HepG2 (cell line): ENCODE results near the gene PSMB3. TPM values are rescaled to one million over a fixed set of nuclear protein-coding genes. Genes with fewer than 3 reads are reported as not detected.
A peak's percentile ranks its signal among the peaks of the same experiment; 100 is the strongest.

Source experiments
- ATM ChIP-seq: fragments of 450-650 bp; IDR thresholded peaks from 2 replicates; pipeline ENCODE4 v1.7.1; 2017; ENCODE audit warnings: mild to moderate bottlenecking, borderline replicate concordance
- DDIT3 ChIP-seq: sonication (generic); formaldehyde crosslinking; IDR thresholded peaks from 2 replicates; pipeline ENCODE4 v1.4.0; 2020; ENCODE audit warnings: mild to moderate bottlenecking, missing genetic modification reagents
- ETV5 ChIP-seq: IDR thresholded peaks from 2 replicates; pipeline ENCODE4 v1.6.1; 2018; ENCODE audit warnings: missing biosample characterization, missing genetic modification reagents, inconsistent platforms, borderline replicate concordance
- IKZF5 ChIP-seq: IDR thresholded peaks from 2 replicates; pipeline ENCODE4 v1.6.1; 2018; ENCODE audit warnings: missing genetic modification reagents, mild to moderate bottlenecking, missing compliant biosample characterization
- KMT2B ChIP-seq: IDR thresholded peaks from 2 replicates; pipeline ENCODE4 v1.6.1; 2016; ENCODE audit warnings: missing genetic modification reagents, missing compliant biosample characterization
- LBX2 ChIP-seq: sonication (generic); formaldehyde crosslinking; IDR thresholded peaks from 2 replicates; pipeline ENCODE4 v1.5.0; 2020; ENCODE audit warnings: missing genetic modification reagents, mild to moderate bottlenecking, borderline replicate concordance
- ZBTB34 ChIP-seq: sonication (generic); formaldehyde crosslinking; IDR thresholded peaks from 2 replicates; pipeline ENCODE4 v1.8.0; 2022; ENCODE audit warnings: mild to moderate bottlenecking, missing genetic modification reagents
- ZMAT3 ChIP-seq: sonication (generic); formaldehyde crosslinking; conservative IDR thresholded peaks from 2 replicates; pipeline ENCODE4 v1.7.0; 2021; ENCODE audit warnings: missing genetic modification reagents
- ZNF207 ChIP-seq: fragments of 450-650 bp; IDR thresholded peaks from 2 replicates; pipeline ENCODE4 v1.6.1; 2016; ENCODE audit warnings: antibody characterized with exemption, borderline replicate concordance
- ZNF230 ChIP-seq: sonication (generic); formaldehyde crosslinking; IDR thresholded peaks from 2 replicates; pipeline ENCODE4 v1.4.0; 2020; ENCODE audit warnings: mild to moderate bottlenecking, missing genetic modification reagents
- ZNF253 ChIP-seq: sonication (generic); formaldehyde crosslinking; IDR thresholded peaks from 2 replicates; pipeline ENCODE4 v1.8.0; 2022; ENCODE audit warnings: mild to moderate bottlenecking, missing genetic modification reagents, borderline replicate concordance
- ZNF3 ChIP-seq: IDR thresholded peaks from 2 replicates; pipeline ENCODE4 v1.7.0; 2017; ENCODE audit warnings: inconsistent platforms
- ZNF318 ChIP-seq: sonication (generic); formaldehyde crosslinking; IDR thresholded peaks from 2 replicates; pipeline ENCODE4 v1.4.0; 2020; ENCODE audit warnings: mild to moderate bottlenecking, missing genetic modification reagents
- ZNF331 ChIP-seq: sonication (generic); formaldehyde crosslinking; IDR thresholded peaks from 2 replicates; pipeline ENCODE4 v1.4.0; 2020; ENCODE audit warnings: missing genetic modification reagents
- ZNF350 ChIP-seq: sonication (generic); formaldehyde crosslinking; IDR thresholded peaks from 2 replicates; pipeline ENCODE4 v1.4.0; 2020; ENCODE audit warnings: mild to moderate bottlenecking, low read depth, missing genetic modification reagents, borderline replicate concordance
- ZNF777 ChIP-seq: sonication (generic); formaldehyde crosslinking; IDR thresholded peaks from 2 replicates; pipeline ENCODE4 v1.4.0; 2020; ENCODE audit warnings: missing genetic modification reagents
- polyA plus RNA-seq, 8 experiments: library from polyadenylated mRNA; depleted of rRNA in 3 of 8; stranded (reverse) in 7 of 8; unstranded in 1 of 8; fragments of >200 nt; fragmentation: Illumina TruSeq in 4 of 8; extraction: Trizol in 4 of 8; gene quantifications; 2 replicates each; pipeline versions ENCODE4 v1.2.1 to v1.2.3, GENCODE V29; 2011 to 2016; ENCODE audit warnings: low read depth in 4 of 8, missing spikeins in 1 of 8, mixed read lengths in 1 of 8; ENCODE audit not compliant: insufficient read depth in 1 of 8
- total RNA-seq, 5 experiments: library from RNA; depleted of rRNA; stranded (reverse); fragments of >200 nt; fragmentation: Illumina TruSeq; extraction: Trizol; gene quantifications; 2 replicates each; pipeline ENCODE4 v1.2.3, GENCODE V29; 2016; ENCODE audit warnings: low read depth in 1 of 5

Gene PSMB3
- total and polyA plus RNA-seq, 2 of the 13 experiments (the other 11 are each of a cell fraction or from before 2014, with no cell fraction given) = 366 to 517 TPM

- TF ChIP-seq ZNF3 (CRISPR knock-in tag) (no peak), ZNF331 (peak; percentile 95), ZMAT3 (CRISPR knock-in tag) (peak; percentile 97), ZNF318 (CRISPR knock-in tag) (0 out of 2 replicates have a peak, but pooled peaks have one; percentile 23), IKZF5 (CRISPR knock-in tag) (peak; percentile 99), ETV5 (peak; percentile 100), ZNF253 (no peak), DDIT3 (CRISPR knock-in tag) (peak; percentile 82; the same call in 1 of the 2 replicates), LBX2 (CRISPR knock-in tag) (peak; percentile 64; the same call in 1 of the 2 replicates), ZNF350 (CRISPR knock-in tag) (peak; percentile 97; the same call in 1 of the 2 replicates), ATM (no peak), ZNF230 (CRISPR knock-in tag) (peak; percentile 92), ZNF207 (no peak), ZNF777 (CRISPR knock-in tag) (peak; percentile 18; the same call in 1 of the 2 replicates), ZBTB34 (CRISPR knock-in tag) (peak; percentile 71), KMT2B (CRISPR knock-in tag) (0 out of 2 replicates have a peak, but pooled peaks have one; percentile 46)
Observed at GRCh38 chr17:38703742-38704605, 48.6 kb upstream of the PSMB3 start (continued).
